ENCODE measurements around the gene PIGN.

DNA sequence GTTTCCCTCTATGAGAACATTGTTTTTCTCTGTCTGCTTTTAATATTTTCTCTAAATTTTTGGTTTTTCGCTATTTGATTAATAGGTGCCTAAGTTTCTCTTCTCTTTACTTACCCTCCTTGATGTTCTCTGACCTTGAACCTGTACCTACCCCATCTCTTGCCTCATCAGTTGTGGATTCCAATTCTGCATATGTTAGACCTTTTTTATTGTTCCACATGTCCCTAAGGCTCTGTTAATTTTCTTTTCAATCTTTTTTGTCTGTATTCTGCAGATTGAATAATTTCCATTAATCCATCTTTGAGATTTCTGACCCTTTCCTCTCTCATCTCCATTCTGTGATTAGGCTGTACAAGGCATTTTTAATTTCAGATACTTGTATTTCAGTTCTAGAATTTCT lies 23.3 kb upstream of the PIGN start:
- no peak for TF ChIP-seq FOXP2 (optimal IDR thresholded peaks at IDR 0.05; ENCODE audit: control extremely low read depth, extremely low read length, insufficient read depth)
- no peak for TF ChIP-seq POLR2AphosphoS5 (IDR thresholded peaks at IDR 0.05; ENCODE audit: borderline replicate concordance, low read depth, low read length)
